Gastroesophageal sphincter (tissue), 3 donors: ENCODE data around the gene SSH2.

Experiments
- EP300 ChIP-seq: sonication (generic); formaldehyde crosslinking; IDR thresholded peaks from one replicate; pipeline ENCODE4 v1.6.1; 2017; ENCODE audit warnings: antibody characterized with exemption, mild to moderate bottlenecking
- POLR2A ChIP-seq, 2 donors: fragments of 450-650 bp; IDR thresholded peaks; one replicate each; pipeline ENCODE4 v1.6.1; 2017; ENCODE audit warnings: antibody characterized with exemption in 2 of 2, mild to moderate bottlenecking in 2 of 2, moderate library complexity in 1 of 2
- POLR2AphosphoS5 ChIP-seq: sonication (generic); formaldehyde crosslinking; IDR thresholded peaks from one replicate; pipeline ENCODE4 v1.6.1; 2017; ENCODE audit warnings: antibody characterized with exemption
- TF ChIP-seq, protein P1 (sequence below), 4 experiments: fragments of 200-600 bp in 2 of 4; fragments of 450-650 bp in 2 of 4; sonication (generic) in 1 of 4; IDR thresholded peaks; one replicate each; pipeline ENCODE4 v1.5.1; 2017 to 2019; ENCODE audit warnings: antibody characterized with exemption in 4 of 4, mild to moderate bottlenecking in 2 of 4, moderate library complexity in 2 of 4

DNA sequence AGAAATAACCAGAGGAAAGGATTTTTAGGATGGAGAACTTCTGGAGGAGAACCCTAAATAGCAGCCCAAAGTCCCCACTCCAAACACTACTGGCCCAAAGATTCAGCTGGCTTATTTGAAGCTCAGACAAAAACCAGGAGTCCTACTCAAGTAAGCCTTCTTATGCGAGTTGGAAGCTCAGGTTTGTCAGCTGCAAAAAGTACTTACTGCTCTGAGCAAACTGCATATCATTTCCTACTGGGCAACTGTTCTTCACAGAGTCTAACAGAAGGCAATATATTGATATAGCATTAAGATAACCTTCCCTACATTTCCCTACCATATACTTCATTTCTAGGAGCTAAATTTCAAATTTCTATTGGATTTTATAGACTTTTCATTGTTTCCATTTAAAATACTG lies 231.2 kb downstream of the SSH2 start:
- TF ChIP-seq EP300 (no peak), POLR2AphosphoS5 (no peak), POLR2A (IDR thresholded peaks at IDR 0.05) (no peak)
- TF ChIP-seq, protein P1, sequence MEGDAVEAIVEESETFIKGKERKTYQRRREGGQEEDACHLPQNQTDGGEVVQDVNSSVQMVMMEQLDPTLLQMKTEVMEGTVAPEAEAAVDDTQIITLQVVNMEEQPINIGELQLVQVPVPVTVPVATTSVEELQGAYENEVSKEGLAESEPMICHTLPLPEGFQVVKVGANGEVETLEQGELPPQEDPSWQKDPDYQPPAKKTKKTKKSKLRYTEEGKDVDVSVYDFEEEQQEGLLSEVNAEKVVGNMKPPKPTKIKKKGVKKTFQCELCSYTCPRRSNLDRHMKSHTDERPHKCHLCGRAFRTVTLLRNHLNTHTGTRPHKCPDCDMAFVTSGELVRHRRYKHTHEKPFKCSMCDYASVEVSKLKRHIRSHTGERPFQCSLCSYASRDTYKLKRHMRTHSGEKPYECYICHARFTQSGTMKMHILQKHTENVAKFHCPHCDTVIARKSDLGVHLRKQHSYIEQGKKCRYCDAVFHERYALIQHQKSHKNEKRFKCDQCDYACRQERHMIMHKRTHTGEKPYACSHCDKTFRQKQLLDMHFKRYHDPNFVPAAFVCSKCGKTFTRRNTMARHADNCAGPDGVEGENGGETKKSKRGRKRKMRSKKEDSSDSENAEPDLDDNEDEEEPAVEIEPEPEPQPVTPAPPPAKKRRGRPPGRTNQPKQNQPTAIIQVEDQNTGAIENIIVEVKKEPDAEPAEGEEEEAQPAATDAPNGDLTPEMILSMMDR (IDR thresholded peaks at IDR 0.05): no peak
